ENCODE measurements around the gene TNIK. TPM values are rescaled to one million over a fixed set of nuclear protein-coding genes. Genes with fewer than 3 reads are reported as not detected.

The TNIK gene
- total RNA-seq, 2 donors from 2014 or later, result 5.6 to 47.1 TPM

GRCh38 chr3:171261487-171261886, 198.7 kb downstream of the TNIK start:
- Histone ChIP-seq H3K27ac (no peak overlapping the region), H3K27me3 (replicated peaks; ENCODE audit: insufficient read depth) (no peaks in the 10 kb centered on the region), H3K36me3 (no peaks in the 10 kb centered on the region), H3K4me3 (no peak overlapping the region), H3K9me3 (no peaks in the 10 kb centered on the region), H3K4me1 (replicated peaks) (no peaks in the 10 kb centered on the region)
- intact Hi-C loops (cut with DNase I), result no loop called here
- 86% methylated on average over 3 of the region's 3 CpGs for whole genome bisulfite sequencing
- TF ChIP-seq POLR2A (IDR thresholded peaks at IDR 0.05) (no peak), POLR2AphosphoS5 (IDR thresholded peaks at IDR 0.05) (no peak)
- TF ChIP-seq, protein P1, sequence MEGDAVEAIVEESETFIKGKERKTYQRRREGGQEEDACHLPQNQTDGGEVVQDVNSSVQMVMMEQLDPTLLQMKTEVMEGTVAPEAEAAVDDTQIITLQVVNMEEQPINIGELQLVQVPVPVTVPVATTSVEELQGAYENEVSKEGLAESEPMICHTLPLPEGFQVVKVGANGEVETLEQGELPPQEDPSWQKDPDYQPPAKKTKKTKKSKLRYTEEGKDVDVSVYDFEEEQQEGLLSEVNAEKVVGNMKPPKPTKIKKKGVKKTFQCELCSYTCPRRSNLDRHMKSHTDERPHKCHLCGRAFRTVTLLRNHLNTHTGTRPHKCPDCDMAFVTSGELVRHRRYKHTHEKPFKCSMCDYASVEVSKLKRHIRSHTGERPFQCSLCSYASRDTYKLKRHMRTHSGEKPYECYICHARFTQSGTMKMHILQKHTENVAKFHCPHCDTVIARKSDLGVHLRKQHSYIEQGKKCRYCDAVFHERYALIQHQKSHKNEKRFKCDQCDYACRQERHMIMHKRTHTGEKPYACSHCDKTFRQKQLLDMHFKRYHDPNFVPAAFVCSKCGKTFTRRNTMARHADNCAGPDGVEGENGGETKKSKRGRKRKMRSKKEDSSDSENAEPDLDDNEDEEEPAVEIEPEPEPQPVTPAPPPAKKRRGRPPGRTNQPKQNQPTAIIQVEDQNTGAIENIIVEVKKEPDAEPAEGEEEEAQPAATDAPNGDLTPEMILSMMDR (IDR thresholded peaks at IDR 0.05), result no peak
- DNase-seq (ENCODE audit: low spot score), result no peak

GRCh38 chr3:171260899-171261298, 199.3 kb downstream of the TNIK start:
- no peak for TF ChIP-seq POLR2AphosphoS5 (IDR thresholded peaks at IDR 0.05)
- no peak for TF ChIP-seq POLR2A (IDR thresholded peaks at IDR 0.05)
- TF ChIP-seq, protein P1 (IDR thresholded peaks at IDR 0.05), result no peak
- Histone ChIP-seq H3K36me3 (no peaks in the 10 kb centered on the region), H3K4me3 (no peak overlapping the region), H3K27ac (no peak overlapping the region), H3K9me3 (no peaks in the 10 kb centered on the region), H3K27me3 (replicated peaks; ENCODE audit: insufficient read depth) (no peaks in the 10 kb centered on the region), H3K4me1 (replicated peaks) (no peaks in the 10 kb centered on the region)
- 86% methylated on average over 3 of the region's 3 CpGs for WGBS
- intact Hi-C loops (cut with DNase I), result no loop called here
- no peak for DNase-seq (ENCODE audit: low spot score)

- no peaks in the 10 kb centered on the region for H3K36me3 ChIP-seq
- no peaks in the 10 kb centered on the region for H3K27me3 ChIP-seq (replicated peaks; ENCODE audit: insufficient read depth)
- H3K4me3 ChIP-seq, result no peak overlapping the region
- 96% methylated on average over 1 of the region's 1 CpG for WGBS
- H3K27ac ChIP-seq, result no peak overlapping the region
- H3K9me3 ChIP-seq, result no peaks in the 10 kb centered on the region
- DNase-seq (ENCODE audit: low spot score), result no peak
- no peaks in the 10 kb centered on the region for H3K4me1 ChIP-seq (replicated peaks)
- intact Hi-C loops (cut with DNase I), result no loop called here
- TF ChIP-seq POLR2A (IDR thresholded peaks at IDR 0.05), result no peak
- TF ChIP-seq, protein P1 (IDR thresholded peaks at IDR 0.05), result no peak
- TF ChIP-seq POLR2AphosphoS5 (IDR thresholded peaks at IDR 0.05), result no peak
Measured at GRCh38 chr3:171260466-171260865, 199.7 kb downstream of the TNIK start.

GRCh38 chr3:171258316-171258715, 201.9 kb downstream of the TNIK start:
- intact Hi-C loops (cut with DNase I), result no loop called here
- Histone ChIP-seq H3K4me1 (replicated peaks) (no peaks in the 10 kb centered on the region), H3K9me3 (no peaks in the 10 kb centered on the region), H3K4me3 (no peak overlapping the region), H3K27ac (no peak overlapping the region), H3K27me3 (replicated peaks; ENCODE audit: insufficient read depth) (no peaks in the 10 kb centered on the region), H3K36me3 (no peaks in the 10 kb centered on the region)
- no peak for DNase-seq (ENCODE audit: low spot score)
- TF ChIP-seq POLR2AphosphoS5 (IDR thresholded peaks at IDR 0.05), result no peak
- TF ChIP-seq, protein P1 (IDR thresholded peaks at IDR 0.05), result no peak
- TF ChIP-seq POLR2A (IDR thresholded peaks at IDR 0.05), result no peak
- WGBS, result 27% methylated on average over 2 of the region's 2 CpGs

- intact Hi-C loops (cut with DNase I), result no loop called here
- Histone ChIP-seq H3K9me3 (no peaks in the 10 kb centered on the region), H3K27me3 (replicated peaks; ENCODE audit: insufficient read depth) (no peaks in the 10 kb centered on the region), H3K4me3 (no peak overlapping the region), H3K36me3 (no peaks in the 10 kb centered on the region), H3K27ac (no peak overlapping the region), H3K4me1 (replicated peaks) (no peaks in the 10 kb centered on the region)
- TF ChIP-seq POLR2AphosphoS5 (IDR thresholded peaks at IDR 0.05) (no peak), POLR2A (IDR thresholded peaks at IDR 0.05) (no peak)
- TF ChIP-seq, protein P1 (IDR thresholded peaks at IDR 0.05), result no peak
- DNase-seq (ENCODE audit: low spot score), result no peak
- 87% methylated on average over 7 of the region's 7 CpGs for WGBS
Measured at GRCh38 chr3:171257251-171258203, 202.7 kb downstream of the TNIK start.

All from prostate gland (tissue), 2 donors.